ENCODE results near the gene SCYGR6.
"Not testable (repeated sequence)": the region's sequence is repeated elsewhere in the genome, so short reads cannot be mapped to it uniquely, and the experiment has no call there.

The SCYGR6 gene, protein sequence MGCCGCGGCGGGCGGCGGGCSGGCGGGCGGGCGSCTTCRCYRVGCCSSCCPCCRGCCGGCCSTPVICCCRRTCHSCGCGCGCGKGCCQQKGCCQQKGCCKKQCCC

DNA sequence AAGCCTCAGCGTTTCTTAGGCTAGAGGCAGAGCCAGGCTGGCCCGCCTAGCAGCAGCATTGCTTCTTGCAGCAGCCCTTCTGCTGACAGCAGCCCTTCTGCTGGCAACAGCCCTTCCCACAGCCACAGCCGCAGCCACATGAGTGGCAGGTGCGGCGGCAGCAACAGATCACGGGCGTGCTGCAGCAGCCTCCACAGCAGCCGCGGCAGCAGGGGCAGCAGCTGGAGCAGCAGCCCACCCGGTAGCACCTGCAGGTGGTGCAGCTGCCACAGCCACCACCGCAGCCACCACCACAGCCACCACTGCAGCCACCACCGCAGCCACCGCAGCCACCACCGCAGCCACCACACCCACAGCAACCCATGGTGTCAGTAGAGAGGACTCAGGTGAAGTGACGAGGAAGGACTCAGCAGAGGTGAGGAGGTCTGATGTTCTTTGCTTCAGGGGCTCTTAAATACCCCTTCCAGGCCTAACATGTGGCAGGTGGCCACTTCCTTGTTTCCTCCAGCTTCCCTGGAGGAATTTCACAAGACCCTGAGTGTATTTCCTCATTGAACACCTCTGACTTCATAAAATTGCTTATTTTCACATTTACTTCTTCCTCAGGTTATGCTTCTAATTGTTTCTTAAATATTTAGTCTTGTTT is at the start of gene SCYGR6:
TSS of gene SCYGR6 (minus strand) at position 364 of the 646 bp plus-strand sequence. CDS start at position 364, 0 bp downstream.
- no peak for DNase-seq (ENCODE audit: low read depth in 2 of 2)

DNA sequence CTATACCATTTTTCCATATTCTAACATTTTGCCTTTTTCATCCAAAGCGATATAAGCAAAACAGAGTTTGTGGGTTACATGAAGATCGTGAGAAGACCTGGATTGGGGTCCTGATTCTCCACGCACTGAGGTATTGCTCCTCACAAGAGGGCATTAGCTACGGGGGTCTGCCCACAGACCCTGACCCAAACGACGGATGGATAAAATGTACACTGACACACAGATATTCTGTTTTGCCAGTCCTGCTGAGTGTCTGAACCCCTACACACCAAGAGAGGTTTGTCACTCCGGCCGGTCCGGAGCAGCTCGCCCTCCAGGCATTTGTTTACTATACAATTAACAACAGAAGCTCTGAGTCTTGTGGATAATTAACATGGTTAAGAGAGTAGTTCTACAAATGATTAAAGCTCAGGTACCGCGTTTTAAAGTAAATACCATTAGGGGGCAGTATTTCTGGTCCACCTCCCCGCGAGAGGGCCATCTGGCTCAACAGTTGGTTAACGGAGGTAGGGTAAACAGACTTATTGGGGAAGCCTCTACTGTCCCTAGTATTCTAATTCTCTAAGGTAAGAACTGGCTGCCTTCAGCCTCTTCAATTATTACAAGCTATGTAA is 49.6 kb upstream of the SCYGR6 start:
- DNase-seq (ENCODE audit: low read depth in 2 of 2) = no peak

DNA sequence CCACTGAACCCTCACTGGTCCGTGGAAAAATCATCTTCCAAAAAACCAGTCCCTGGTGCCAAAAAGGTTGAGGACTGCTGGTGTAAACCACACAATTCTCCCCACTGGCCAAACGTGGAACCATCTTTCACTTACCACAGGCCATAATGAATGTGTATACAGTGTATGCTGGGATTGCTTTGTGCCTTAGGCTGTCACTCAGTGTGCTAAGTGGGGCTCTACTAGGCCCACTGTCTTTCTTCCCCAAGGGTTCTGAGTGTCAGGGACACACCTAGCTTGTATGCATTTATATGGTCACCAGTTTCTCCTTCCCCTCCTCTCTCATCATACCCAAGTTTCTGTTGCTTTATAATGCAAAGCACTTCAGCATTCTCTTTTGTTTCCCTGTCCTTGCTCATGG is 48.4 kb upstream of the SCYGR6 start:
- no peak for DNase-seq (ENCODE audit: low read depth in 2 of 2)

DNA sequence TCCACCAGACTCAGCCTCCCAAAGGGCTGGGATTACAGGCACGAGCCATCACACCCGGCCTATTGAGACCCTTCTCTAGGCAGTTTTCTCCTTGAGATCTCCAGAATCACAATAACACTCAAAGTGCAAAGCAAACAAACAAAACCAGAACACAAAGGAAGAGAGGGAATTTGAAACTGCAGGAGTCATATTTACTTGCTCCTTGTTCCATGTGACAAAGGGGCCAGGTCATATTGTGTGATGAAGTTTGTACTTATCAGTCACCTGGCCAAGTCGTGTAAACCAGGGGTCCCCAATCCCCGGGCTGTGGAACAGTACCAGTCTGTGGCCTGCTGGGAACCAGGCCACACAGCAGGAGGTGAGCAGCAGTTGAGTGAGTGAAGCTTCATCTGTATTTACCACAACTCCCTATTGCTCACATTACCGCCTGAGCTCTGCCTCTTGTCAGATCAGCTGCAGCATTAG is 47.7 kb upstream of the SCYGR6 start:
- no peak for DNase-seq (ENCODE audit: low read depth in 2 of 2)

DNA sequence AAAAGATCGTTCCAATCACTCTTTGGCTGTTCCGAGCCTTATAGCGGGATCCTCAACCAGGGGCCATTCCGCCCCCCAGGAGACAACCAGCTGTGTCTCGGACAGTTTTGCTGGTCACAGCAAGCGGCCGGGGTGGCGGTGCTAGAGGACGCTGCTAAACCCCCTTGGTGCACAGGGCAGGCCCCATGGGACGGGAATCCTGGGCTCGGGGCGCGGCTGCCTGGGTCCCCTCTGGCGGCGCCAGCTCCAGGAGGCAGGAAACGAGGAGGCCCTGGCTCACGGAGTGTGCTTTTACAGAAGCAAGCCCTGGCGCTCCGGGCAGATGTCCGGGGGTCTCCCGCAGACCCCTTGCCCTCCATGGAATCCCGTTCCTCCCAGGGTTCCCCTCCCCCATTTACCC is 43.3 kb upstream of the SCYGR6 start:
- no peak for DNase-seq (ENCODE audit: low read depth in 2 of 2)

DNA sequence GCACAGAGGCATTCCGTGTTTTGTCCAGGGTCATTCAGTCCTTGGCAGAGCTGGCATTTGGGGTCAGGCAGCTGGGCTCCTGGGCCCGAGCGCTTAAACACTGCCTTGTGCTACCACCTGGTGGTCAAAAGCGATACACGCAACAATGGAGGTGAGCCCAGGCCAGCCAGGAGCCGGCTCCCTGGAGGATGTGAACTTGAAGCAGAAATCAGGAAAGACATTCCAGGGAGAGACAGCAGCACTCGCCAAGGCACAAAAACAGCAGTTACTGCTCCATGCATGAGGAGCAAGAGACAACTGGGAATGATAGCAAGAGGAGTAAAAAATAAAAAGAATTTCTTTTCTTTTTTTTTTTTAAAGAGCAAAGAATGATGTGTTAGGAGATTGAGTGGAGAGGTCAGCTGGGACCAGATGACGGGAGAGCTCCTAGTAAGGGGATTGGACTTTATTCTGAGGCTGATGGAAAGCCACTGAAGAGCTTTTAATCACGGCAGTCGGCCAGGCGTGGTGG is 41.9 kb upstream of the SCYGR6 start:
- peak; percentile 10 to 17 for DNase-seq (ENCODE audit: low read depth in 2 of 2)

DNA sequence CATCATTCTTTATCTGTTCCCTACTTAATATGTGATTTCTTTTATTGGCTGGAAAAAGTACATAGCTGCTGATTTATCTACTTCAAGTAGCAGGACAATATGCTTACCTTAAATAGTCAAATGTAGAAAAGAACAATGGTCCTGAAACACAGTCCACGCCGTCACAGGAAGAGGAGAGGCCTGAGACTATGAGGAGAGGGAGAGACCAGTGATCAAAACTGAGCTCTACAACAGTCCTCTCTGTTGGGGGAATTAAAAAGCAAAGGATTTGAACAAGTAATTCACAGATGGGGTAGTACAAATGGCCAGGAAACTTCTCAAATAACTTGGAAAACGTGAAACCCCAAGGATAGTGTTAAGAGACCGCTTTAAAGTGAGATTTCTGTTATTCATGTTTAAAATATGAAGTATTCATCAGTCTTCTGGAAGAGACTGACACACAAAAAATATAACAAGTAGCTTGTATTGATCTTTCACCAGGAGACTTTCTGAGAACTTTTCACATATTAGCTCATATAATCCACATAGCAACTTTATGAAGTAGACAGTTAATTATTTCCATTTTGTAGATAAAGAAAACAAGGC is 41.3 kb upstream of the SCYGR6 start:
- no peak for DNase-seq (ENCODE audit: low read depth in 2 of 2)

DNA sequence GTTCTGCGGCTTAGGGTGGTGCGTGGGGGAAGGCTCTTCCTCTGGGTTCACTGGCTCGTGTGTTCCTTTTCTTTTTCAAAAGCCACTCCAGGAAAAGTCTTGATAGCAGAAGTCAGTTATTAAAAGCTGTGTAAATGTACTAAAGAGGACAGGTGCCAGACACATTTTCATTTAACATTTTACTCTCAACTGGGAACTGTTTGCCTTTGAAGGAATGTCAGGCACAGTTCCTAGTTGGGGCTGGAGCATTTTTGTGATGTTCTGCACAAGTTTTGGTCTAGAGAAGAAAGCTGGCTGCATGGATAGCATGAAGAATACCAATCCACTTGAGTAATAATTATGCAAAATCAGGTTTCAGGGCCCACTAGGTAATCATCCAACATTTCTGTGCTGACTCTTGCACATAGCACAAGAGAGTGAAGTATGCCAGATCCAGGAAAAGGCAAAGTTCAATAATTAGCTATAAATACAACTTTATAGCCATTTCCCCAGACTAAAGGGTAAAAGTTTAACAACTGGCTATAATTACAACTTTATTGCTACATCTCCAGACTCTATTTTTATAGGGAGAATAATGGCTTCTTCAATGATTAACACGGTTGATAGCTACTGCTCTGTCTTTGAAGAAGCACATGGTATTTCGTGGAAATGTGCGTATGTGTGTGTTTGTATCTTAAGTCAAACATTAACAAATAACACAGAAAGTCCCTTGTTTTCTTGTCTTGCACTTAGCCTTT is 37.4 kb upstream of the SCYGR6 start:
- DNase-seq (ENCODE audit: low read depth in 2 of 2) = no peak

DNA sequence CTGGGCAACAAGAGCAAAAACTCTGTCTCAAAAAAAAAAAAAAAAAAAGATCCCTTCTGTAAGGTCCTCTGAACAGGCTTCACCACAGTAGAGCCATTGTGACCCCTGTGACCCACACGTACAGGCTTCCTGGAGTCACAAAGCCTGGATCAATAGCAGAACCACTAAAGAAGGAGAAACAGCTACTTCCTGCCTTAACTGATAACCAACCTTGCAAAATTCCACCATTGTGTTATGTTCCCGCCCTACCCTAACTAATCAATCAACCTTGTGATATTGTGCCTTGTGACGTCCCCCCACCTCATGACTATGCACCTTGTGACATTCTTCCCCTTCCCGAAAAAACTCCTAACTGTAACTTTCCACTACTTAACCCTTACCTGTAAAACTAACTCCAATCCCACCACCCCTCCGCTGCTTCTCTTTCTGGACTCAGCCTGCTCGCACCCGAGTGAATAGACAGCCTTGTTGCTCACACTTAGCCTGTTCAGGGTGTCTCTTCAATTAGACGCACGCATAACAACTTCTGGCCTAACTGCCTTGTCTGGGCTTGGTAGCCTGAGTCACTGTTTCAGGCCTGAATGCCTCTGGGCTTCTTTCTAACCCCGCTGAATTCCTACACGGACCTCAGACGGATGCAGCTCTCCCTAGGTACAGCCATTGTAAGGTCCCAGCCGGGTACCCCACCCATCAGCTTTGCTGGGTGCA is 35.0 kb upstream of the SCYGR6 start:
- DNase-seq (ENCODE audit: low read depth in 2 of 2) = no peak

DNA sequence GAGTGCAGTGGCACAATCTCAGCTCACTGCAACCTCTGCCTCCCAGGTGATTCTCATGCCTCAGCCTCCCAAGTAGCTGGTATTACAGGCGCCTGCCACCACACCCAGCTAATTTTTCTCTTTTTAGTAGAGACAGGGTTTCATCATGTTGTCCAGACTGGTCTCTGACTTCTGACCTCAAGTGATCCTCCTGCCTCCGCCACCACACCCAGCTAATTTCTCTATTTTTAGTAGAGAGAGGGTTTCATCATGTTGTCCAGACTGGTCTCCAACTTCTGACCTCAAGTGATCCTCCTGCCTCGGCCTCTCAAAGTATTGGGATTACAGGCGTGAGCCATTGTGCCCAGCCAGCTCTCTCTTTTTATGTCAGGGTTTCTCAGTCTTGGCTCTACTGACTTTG is 31.7 kb upstream of the SCYGR6 start:
- DNase-seq (ENCODE audit: low read depth in 2 of 2) = not testable (repeated sequence)

DNA sequence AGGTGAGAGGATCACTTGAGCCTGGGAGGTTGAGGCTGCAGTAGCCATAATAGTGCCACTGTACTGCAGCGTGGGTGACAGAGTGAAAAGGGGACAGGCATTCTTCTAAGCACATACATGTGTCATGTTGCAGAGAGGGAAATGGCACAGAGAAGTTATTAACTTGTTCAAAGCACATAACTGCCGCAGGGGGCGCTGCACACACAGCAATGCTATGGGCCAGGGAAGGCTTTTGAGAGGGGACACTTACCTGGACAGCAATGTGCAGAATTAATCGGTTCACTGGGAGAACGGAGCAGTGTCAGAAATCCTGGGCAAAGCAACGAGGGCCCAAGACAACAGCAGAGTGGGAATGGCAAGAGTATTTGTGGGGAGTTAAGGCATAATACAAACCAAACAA is 23.5 kb upstream of the SCYGR6 start:
- DNase-seq (ENCODE audit: low read depth in 2 of 2) = no peak

DNA sequence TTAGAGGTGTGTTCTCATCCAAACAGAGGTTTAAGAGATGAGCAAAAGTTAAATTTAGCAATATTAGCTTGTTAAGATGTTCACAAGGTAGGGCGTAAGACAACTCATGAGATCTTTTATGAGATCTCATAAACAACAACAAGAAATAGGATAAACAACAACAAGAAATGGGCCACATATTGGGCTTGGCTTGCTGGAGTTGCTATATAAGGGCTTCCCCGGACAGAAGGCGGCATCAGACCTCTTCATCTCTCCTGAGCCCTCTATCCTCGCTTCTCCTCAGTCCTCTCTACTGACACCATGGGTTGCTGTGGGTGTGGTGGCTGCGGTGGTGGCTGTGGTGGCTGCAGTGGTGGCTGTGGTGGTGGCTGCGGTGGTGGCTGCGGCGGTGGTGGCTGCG is 21.0 kb upstream of the SCYGR6 start, which contains the start of gene SCYGR8:
TSS of gene SCYGR8 (plus strand) at position 301 of the 400 bp plus-strand sequence. CDS start at position 301, 0 bp downstream.
- no peak for DNase-seq (ENCODE audit: low read depth in 2 of 2)

DNA sequence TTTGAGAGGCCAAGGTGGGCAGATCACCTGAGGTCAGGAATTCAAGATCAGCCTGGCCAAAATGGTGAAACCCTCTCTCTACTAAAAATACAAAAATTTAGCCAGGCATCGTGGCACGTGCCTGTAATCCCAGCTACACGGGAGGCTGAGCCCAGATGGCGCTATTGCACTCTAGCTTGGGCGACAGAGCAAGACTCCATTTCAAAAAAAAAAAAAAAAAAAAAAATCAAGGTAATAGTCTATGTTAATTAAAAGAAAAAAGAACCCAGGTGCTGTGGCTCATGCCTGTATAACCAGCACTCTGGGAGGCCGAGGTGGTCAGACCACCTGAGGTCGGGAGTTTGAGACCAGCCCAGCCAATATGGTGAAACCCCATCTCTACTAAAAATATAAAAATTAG is 16.1 kb upstream of the SCYGR6 start:
- not testable (repeated sequence) for DNase-seq (ENCODE audit: low read depth in 2 of 2)

DNA sequence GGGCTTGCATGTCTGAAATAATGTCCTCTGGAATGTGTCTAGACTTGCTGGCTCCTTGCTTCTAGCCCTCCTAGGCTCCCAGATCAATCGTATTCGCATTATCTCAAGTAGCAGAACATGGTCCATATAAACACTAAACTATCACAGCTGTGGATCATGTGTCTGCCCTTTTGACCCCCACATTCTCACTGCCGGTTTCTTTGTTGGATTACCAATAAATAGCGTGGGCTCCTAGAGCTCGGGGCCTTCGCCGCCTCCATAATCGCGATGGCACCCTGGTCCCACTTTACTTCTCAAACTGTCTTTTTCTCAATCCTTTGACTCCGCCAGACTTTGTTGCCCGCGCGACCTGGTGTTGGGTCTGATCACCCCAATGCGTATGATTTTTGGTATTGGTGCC is 14.8 kb upstream of the SCYGR6 start:
- no peak for DNase-seq (ENCODE audit: low read depth in 2 of 2)

DNA sequence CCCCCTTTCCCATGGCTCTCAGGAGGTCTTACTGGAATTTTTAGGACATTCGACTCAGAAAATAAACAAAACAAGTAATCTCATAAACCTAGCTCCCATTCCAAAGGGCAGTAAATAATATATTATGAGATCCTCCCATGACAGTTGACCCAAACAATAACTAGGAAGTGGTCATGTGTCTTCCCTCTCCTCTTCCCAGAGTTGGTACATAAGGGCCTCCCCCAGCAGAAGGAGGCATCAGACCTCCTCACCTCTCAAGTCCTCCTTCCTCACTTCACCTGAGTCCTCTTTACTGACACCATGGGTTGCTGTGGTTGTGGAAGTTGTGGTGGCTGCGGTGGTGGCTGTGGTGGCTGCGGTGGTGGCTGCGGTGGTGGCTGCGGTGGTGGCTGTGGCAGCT is 3.5 kb upstream of the SCYGR6 start, which contains the start of gene SCYGR7:
TSS of gene SCYGR7 (plus strand) at position 301 of the 400 bp plus-strand sequence. CDS start at position 301, 0 bp downstream.
- DNase-seq (ENCODE audit: low read depth in 2 of 2) = no peak

DNA sequence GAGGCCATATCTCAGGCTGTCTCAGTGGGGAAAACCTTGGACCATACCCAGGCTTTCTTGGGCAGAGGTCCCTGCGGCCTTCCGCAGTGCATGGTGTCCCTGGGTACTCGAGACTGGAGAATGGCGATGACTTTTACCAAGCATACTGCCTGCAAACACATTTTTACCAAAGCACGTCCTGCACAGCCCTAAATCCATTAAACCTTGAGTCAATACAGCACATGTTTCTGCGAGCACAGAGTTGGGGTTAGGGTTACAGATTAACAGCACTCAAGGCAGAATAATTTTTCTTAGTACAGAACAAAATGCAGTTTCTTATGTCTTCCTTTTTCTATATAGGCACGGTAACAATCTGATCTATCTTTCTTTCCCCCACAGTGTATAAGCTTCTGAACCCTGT is 1.7 kb downstream of the SCYGR6 start:
- DNase-seq (ENCODE audit: low read depth in 2 of 2) = not testable (repeated sequence)

DNA sequence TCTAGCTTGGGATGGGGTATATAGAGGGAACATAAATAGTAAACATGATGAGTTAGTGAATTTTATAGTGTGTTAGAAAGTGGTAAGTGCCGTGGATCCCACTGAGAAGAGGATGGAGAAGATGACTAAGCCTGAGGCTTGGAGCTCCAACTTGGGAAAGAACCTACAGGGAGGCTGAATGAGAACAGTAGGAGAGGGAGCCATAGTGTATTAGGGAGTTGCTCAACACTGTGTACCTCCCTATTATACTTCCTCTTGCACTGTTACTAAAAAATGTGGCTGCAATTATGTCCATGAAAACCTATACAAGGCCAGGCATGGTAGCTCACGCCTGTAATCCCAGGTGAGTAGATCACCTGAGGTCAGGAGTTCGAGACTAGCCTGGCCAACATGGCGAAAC is 3.9 kb downstream of the SCYGR6 start:
- no peak for DNase-seq (ENCODE audit: low read depth in 2 of 2)

DNA sequence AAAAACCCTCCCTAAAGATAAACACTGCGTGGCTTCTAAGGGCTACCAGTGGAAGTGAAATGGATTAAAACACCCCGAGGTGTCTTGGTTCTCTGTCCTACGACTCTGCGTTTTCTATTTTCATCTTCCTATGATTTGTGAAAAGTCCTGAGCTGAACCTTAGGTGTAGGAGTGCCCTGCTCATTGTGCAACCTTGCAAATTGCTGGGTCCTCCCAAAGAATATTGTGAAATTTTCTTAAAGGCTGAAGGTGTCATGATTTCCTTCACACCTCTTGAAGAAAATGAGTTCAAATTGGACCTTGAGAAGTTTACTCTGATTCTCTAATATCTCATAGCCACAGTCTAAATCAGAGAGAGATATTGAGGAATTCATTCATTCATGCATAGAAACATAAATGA is 4.9 kb downstream of the SCYGR6 start:
- DNase-seq (ENCODE audit: low read depth in 2 of 2) = no peak

DNA sequence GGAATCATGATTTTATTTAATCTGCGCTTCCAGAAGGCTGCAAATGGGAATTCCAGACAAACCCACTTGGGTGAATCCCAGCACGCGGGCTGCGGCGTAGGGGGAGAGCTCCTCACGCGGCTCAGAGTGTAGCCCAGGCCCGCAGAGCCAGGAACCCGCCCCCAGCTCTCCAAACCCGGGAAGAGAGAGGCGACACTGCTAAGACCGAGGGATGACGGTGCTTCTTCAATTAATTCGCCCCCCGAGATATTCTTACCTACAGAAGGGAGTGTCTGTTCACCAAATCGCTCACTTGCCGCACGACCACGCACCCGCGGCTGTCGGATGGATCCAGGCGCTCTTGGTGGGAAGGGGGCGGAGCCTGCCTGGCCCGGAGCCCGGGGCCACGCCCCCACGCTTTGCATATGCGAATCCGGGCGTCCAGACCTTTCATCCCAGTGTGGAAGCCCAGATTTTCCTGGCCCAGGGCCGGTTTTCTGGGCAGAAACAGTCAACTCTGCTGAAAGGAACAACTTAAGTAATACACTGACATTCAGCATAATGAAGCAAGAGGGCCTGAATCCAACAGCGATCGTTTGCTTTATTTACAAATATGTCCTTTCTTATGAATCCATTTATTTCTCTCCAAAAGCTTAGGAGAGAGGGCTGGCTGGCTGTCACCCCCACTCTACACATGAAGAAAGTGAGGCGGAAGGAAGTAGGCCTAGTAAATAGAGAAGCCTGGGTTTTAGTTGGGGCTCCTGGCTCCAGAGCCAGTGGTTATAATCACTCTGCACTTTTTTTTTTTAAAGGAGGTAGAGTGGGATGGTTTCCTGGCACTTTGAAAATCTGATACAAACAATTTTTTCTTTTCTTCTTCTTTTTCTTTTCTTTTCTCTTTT is 6.6 kb downstream of the SCYGR6 start, which contains the start of gene SLC19A3:
TSS of gene SLC19A3 (minus strand) at position 342 of the 881 bp plus-strand sequence. CDS start 15,710 bp downstream, outside the sequence.
- DNase-seq (ENCODE audit: low read depth in 2 of 2) = peak; percentile 42 to 45

DNA sequence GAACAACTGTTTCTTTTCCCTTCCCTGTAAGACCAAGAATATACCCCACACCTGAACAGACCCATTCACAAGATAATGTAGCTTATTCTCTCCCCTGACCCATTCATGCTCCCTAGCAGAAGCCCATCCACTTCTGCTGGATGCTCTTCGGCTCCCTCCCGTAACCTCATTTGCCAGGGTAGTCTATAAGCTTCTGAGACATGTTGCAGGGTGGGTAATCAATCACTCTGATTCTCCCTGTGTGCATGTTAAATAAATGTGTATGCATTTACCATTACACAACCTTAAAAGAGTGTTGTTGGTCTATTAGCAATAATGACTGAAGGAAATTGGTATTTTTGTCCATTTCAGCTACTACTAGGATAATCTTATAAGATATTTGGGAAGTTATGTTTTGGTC is 8.1 kb downstream of the SCYGR6 start:
- no peak for DNase-seq (ENCODE audit: low read depth in 2 of 2)
